ENCODE results near the gene NAMPT. TPM values are rescaled to one million over a fixed set of nuclear protein-coding genes. Genes with fewer than 3 reads are reported as not detected.
"Not testable (repeated sequence)": the region's sequence is repeated elsewhere in the genome, so short reads cannot be mapped to it uniquely, and the experiment has no call there.

The NAMPT gene
- total RNA-seq, 1 donor from 2014 or later = 130 TPM

DNA sequence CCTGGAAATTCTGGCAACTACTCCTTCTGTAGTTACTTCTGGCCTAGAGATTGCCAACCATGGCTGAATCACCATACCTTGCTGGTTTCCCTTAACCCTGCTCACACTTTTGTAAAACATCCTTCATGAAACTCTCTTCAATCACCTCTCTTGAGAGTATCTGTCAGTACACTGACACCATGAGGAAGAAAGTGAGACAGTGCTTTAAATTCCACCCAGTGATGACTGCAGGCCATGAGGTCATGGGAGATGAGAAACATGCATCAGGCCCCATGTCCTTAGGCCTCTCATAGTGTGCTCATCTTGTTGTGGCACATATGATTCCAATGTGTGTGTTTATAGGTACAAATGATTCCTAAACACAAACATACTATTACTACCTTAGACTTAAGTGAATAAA is 24.6 kb upstream of the NAMPT start:
- H3K4me3 ChIP-seq (ENCODE audit: low read depth, low read length) = no peak overlapping the region
- DNase-seq (ENCODE audit: low read depth) = no peak
- TF ChIP-seq, protein P1, sequence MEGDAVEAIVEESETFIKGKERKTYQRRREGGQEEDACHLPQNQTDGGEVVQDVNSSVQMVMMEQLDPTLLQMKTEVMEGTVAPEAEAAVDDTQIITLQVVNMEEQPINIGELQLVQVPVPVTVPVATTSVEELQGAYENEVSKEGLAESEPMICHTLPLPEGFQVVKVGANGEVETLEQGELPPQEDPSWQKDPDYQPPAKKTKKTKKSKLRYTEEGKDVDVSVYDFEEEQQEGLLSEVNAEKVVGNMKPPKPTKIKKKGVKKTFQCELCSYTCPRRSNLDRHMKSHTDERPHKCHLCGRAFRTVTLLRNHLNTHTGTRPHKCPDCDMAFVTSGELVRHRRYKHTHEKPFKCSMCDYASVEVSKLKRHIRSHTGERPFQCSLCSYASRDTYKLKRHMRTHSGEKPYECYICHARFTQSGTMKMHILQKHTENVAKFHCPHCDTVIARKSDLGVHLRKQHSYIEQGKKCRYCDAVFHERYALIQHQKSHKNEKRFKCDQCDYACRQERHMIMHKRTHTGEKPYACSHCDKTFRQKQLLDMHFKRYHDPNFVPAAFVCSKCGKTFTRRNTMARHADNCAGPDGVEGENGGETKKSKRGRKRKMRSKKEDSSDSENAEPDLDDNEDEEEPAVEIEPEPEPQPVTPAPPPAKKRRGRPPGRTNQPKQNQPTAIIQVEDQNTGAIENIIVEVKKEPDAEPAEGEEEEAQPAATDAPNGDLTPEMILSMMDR (IDR thresholded peaks at IDR 0.05; ENCODE audit: insufficient read depth, low read length, poor library complexity, severe bottlenecking) = no peak
- H3K36me3 ChIP-seq (ENCODE audit: control insufficient read depth, insufficient read depth, low read length) = no peaks in the 10 kb centered on the region
- no peaks in the 10 kb centered on the region for H3K27me3 ChIP-seq (ENCODE audit: control insufficient read depth, insufficient read depth, low read length)

DNA sequence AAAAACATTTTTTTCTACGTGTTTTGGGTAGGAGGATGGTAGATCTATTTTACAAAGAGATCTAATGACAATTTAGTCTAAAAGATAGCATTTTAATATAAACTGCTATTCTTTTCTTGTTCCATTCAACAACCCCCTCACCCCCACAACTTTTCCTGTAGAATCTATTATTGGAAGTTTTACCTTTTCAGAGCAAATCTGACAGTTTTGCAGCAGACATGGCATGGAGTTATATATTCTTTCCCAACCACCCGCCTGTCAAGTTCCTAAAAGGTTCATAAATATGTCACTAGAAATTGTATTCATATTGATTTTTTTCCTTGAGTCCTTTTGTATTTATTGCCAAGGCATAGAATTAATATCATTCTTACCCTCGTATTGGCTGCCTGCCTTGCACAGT is 21.5 kb upstream of the NAMPT start:
- Histone ChIP-seq H3K4me3 (ENCODE audit: low read depth, low read length) (no peak overlapping the region), H3K27me3 (ENCODE audit: control insufficient read depth, insufficient read depth, low read length) (no peaks in the 10 kb centered on the region), H3K36me3 (ENCODE audit: control insufficient read depth, insufficient read depth, low read length) (no peaks in the 10 kb centered on the region)
- TF ChIP-seq, protein P1 (IDR thresholded peaks at IDR 0.05; ENCODE audit: insufficient read depth, low read length, poor library complexity, severe bottlenecking) = no peak
- DNase-seq (ENCODE audit: low read depth) = no peak

DNA sequence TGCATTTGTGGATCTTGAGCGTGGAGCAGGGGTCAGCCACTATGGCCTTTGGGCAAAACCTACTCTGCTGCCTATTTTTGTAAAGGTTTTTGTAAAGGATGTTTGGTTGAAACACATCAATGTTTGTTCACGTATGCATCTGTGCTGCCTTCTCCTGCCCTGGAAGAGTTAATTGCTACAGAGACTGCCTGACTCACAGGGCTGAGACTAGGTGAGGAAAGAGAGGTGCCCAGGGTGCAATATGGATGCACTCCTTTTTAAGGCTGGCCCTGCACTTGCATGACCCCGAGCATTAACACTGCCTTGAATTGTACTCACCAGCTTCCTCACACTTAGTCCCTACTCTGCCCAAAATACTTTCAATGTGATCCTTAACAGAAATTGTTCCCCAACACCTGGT is 20.9 kb upstream of the NAMPT start:
- H3K36me3 ChIP-seq (ENCODE audit: control insufficient read depth, insufficient read depth, low read length) = no peaks in the 10 kb centered on the region
- no peak for DNase-seq (ENCODE audit: low read depth)
- H3K4me3 ChIP-seq (ENCODE audit: low read depth, low read length) = no peak overlapping the region
- TF ChIP-seq, protein P1 (IDR thresholded peaks at IDR 0.05; ENCODE audit: insufficient read depth, low read length, poor library complexity, severe bottlenecking) = no peak
- H3K27me3 ChIP-seq (ENCODE audit: control insufficient read depth, insufficient read depth, low read length) = no peaks in the 10 kb centered on the region

DNA sequence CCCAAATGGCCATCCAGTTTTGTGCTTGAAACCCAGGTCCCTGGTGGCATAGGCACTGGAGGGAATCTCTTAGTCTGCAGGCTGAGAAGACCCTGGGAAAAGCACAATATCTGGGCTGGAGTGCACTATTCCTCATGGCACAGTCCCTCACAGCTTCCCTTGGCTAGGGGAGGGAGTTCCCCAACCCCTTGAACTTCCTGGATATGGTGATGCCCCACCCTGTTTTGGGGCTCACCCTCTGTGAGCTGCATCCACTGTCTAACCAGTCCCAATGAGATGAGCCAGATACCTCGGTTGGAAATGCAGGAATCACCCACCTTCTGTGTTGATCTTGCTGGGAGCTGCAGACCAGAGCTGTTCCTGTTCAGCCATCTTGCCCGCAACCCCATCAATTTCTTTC is 19.8 kb upstream of the NAMPT start:
- Histone ChIP-seq H3K27me3 (ENCODE audit: control insufficient read depth, insufficient read depth, low read length) (no peaks in the 10 kb centered on the region), H3K4me3 (ENCODE audit: low read depth, low read length) (no peak overlapping the region), H3K36me3 (ENCODE audit: control insufficient read depth, insufficient read depth, low read length) (no peaks in the 10 kb centered on the region)
- TF ChIP-seq, protein P1 (IDR thresholded peaks at IDR 0.05; ENCODE audit: insufficient read depth, low read length, poor library complexity, severe bottlenecking) = no peak
- DNase-seq (ENCODE audit: low read depth) = no peak

DNA sequence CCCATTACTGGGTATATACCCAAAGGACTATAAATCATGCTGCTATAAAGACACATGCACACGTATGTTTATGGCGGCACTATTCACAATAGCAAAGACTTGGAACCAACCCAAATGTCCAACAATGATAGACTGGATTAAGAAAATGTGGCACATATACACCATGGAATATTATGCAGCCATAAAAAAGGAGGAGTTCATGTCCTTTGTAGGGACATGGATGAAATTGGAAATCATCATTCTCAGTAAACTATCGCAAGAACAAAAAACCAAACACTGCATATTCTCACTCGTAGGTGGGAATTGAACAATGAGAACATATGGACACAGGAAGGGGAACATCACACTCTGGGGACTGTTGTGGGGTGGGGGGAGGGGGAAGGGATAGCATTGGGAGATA is 13.8 kb upstream of the NAMPT start:
- not testable (repeated sequence) for H3K4me3 ChIP-seq (ENCODE audit: low read depth, low read length); H3K27me3 ChIP-seq (ENCODE audit: control insufficient read depth, insufficient read depth, low read length); DNase-seq (ENCODE audit: low read depth); H3K36me3 ChIP-seq (ENCODE audit: control insufficient read depth, insufficient read depth, low read length)

DNA sequence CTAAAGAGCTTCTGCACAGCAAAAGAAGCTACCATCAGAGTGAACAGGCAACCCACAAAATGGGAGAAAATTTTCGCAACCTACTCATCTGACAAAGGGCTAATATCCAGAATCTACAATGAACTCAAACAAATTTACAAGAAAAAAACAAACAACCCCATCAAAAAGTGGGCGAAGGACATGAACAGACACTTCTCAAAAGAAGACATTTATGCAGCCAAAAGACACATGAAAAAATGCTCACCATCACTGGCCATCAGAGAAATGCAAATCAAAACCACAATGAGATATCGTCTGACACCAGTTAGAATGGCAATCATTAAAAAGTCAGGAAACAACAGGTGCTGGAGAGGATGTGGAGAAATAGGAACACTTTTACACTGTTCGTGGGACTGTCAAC is 13.4 kb upstream of the NAMPT start:
- H3K27me3 ChIP-seq (ENCODE audit: control insufficient read depth, insufficient read depth, low read length); H3K4me3 ChIP-seq (ENCODE audit: low read depth, low read length); H3K36me3 ChIP-seq (ENCODE audit: control insufficient read depth, insufficient read depth, low read length); DNase-seq (ENCODE audit: low read depth): not testable (repeated sequence)

DNA sequence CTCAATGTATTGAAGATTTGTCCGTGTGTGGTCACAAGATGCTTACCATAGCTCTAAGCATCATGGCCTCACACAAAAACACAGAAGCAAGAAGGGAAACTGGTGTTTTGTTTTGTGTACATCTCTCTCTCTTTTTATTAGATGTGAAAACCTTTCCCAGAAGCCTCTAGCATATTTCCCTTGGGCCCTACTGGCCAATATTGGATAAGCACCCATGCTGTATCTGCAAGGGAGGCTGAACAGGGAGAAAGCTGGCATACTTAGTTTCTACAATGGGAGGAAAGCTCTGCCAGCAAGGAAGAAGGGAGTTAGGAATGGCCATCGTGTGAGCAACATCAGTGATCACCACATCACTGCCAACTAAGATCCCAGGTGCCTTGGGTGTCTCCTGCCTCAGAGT is 9.6 kb upstream of the NAMPT start:
- TF ChIP-seq, protein P1 (IDR thresholded peaks at IDR 0.05; ENCODE audit: insufficient read depth, low read length, poor library complexity, severe bottlenecking) = no peak
- no peak for DNase-seq (ENCODE audit: low read depth)
- no peaks in the 10 kb centered on the region for H3K27me3 ChIP-seq (ENCODE audit: control insufficient read depth, insufficient read depth, low read length)
- H3K36me3 ChIP-seq (ENCODE audit: control insufficient read depth, insufficient read depth, low read length) = no peaks in the 10 kb centered on the region
- H3K4me3 ChIP-seq (ENCODE audit: low read depth, low read length) = no peak overlapping the region

Data from kidney epithelial cell (primary cell).